GM18508 (cell line): Measurements from ENCODE around the gene GAS6.

Experiments
- ATAC-seq: cut with Tn5 transposase; IDR thresholded peaks from one replicate; pipeline ENCODE4 v1.9.1; 2021; ENCODE audit warnings: moderate number of reproducible peaks; ENCODE audit not compliant: insufficient read depth, unreplicated experiment

Gene GAS6

GRCh38 chr13:113888701-113889330, 24.9 kb upstream of the GAS6 start:
- no peak for ATAC-seq

GRCh38 chr13:113887700-113888201, 23.9 kb upstream of the GAS6 start:
- ATAC-seq: no peak

- no peak for ATAC-seq
Measured at GRCh38 chr13:113886561-113887112, 22.8 kb upstream of the GAS6 start.

- ATAC-seq: no peak
Measured at GRCh38 chr13:113884821-113885220, 20.9 kb upstream of the GAS6 start.

GRCh38 chr13:113883921-113884804, 20.3 kb upstream of the GAS6 start:
- ATAC-seq: no peak

- no peak for ATAC-seq
Measured at GRCh38 chr13:113883314-113883811, 19.5 kb upstream of the GAS6 start.

GRCh38 chr13:113882716-113883115, 18.8 kb upstream of the GAS6 start:
- ATAC-seq: no peak

- no peak for ATAC-seq
Measured at GRCh38 chr13:113882267-113882630, 18.4 kb upstream of the GAS6 start.

- ATAC-seq: no peak
Measured at GRCh38 chr13:113881614-113882266, 17.9 kb upstream of the GAS6 start.

GRCh38 chr13:113880651-113881611, 17.1 kb upstream of the GAS6 start:
- no peak for ATAC-seq

- ATAC-seq: no peak
Measured at GRCh38 chr13:113879494-113880360, 15.9 kb upstream of the GAS6 start.

- ATAC-seq: no peak
Measured at GRCh38 chr13:113879017-113879416, 15.1 kb upstream of the GAS6 start.

- no peak for ATAC-seq
Measured at GRCh38 chr13:113877149-113877990, 13.5 kb upstream of the GAS6 start.

- no peak for ATAC-seq
Measured at GRCh38 chr13:113876346-113877148, 12.7 kb upstream of the GAS6 start.

GRCh38 chr13:113875837-113876281, 12.0 kb upstream of the GAS6 start:
- ATAC-seq: no peak

GRCh38 chr13:113875429-113875815, 11.5 kb upstream of the GAS6 start:
- ATAC-seq: no peak
